ENCODE results near the gene PARL. TPM values are rescaled to one million over a fixed set of nuclear protein-coding genes. Genes with fewer than 3 reads are reported as not detected.
"Not testable (repeated sequence)": the region's sequence is repeated elsewhere in the genome, so short reads cannot be mapped to it uniquely, and the experiment has no call there.

Gene PARL
- total RNA-seq, 1 experiment from 2014 or later, result 82.3 TPM

- CTCF ChIA-PET; in situ Hi-C loops (cut with HindIII; ENCODE audit: low pct_unique_long_range_greater_than_20kb, low sequenced_read_pairs); H3K27ac ChIP-seq (ENCODE audit: low read length); H3K9me3 ChIP-seq (ENCODE audit: control insufficient read depth, insufficient read depth, low read depth, low read length); ATAC-seq; POLR2A ChIA-PET; DNase-seq (ENCODE audit: low read depth, low spot score); intact Hi-C loops (cut with micrococcal nuclease; ENCODE audit: unreplicated experiment); H3K4me3 ChIP-seq (ENCODE audit: low read depth in 2 of 2, low read length in 2 of 2); BruUV-seq (replicated peaks); H3K4me1 ChIP-seq (ENCODE audit: control insufficient read depth, insufficient read depth, low read length); H3K36me3 ChIP-seq (ENCODE audit: control insufficient read depth, insufficient read depth, low read length); H3K27me3 ChIP-seq (ENCODE audit: control insufficient read depth, insufficient read depth, low read length): not testable (repeated sequence)
These were observed 7.5 kb downstream of the PARL start for GRCh38 chr3:183877227-183877626.

- H3K27ac ChIP-seq (ENCODE audit: low read length), result no peak overlapping the region
- in situ Hi-C loops (cut with HindIII; ENCODE audit: low pct_unique_long_range_greater_than_20kb, low sequenced_read_pairs) (no loop called here), intact Hi-C loops (cut with micrococcal nuclease; ENCODE audit: unreplicated experiment) (no loop called here)
- no peaks in the 10 kb centered on the region for H3K36me3 ChIP-seq (ENCODE audit: control insufficient read depth, insufficient read depth, low read length)
- no peak for DNase-seq (ENCODE audit: low read depth, low spot score)
- TF ChIP-seq REST (IDR thresholded peaks at IDR 0.05; ENCODE audit: insufficient read depth in 1 of 2, low read depth in 2 of 2, low read length in 1 of 2), result no peak
- TF ChIP-seq TCF7L2 (IDR thresholded peaks at IDR 0.05; ENCODE audit: low read depth, low read length), result no peak
- no peak for TF ChIP-seq SIN3A (IDR thresholded peaks at IDR 0.05; ENCODE audit: borderline replicate concordance, insufficient read depth, low read depth, low read length)
- TF ChIP-seq POLR2AphosphoS5 (IDR thresholded peaks at IDR 0.05; ENCODE audit: low read depth, low read length), result no peak
- no peak overlapping the region for H3K4me3 ChIP-seq (ENCODE audit: low read depth in 2 of 2, low read length in 2 of 2)
- no peaks in the 10 kb centered on the region for H3K27me3 ChIP-seq (ENCODE audit: control insufficient read depth, insufficient read depth, low read length)
- BruUV-seq (replicated peaks), result no TSS peak
- CTCF ChIA-PET, result no interaction called here
- ATAC-seq, result no peak
- no peaks in the 10 kb centered on the region for H3K9me3 ChIP-seq (ENCODE audit: control insufficient read depth, insufficient read depth, low read depth, low read length)
- POLR2A ChIA-PET, result no interaction called here
- no peaks in the 10 kb centered on the region; the same call in 1 of the 2 replicates for H3K4me1 ChIP-seq (ENCODE audit: control insufficient read depth, insufficient read depth, low read length)
These were observed 9.3 kb downstream of the PARL start for GRCh38 chr3:183875411-183875810.

GRCh38 chr3:183873914-183874313, 10.8 kb downstream of the PARL start:
- Histone ChIP-seq H3K36me3 (ENCODE audit: control insufficient read depth, insufficient read depth, low read length) (no peaks in the 10 kb centered on the region), H3K9me3 (ENCODE audit: control insufficient read depth, insufficient read depth, low read depth, low read length) (no peaks in the 10 kb centered on the region), H3K4me1 (ENCODE audit: control insufficient read depth, insufficient read depth, low read length) (no peaks in the 10 kb centered on the region; the same call in 1 of the 2 replicates), H3K4me3 (ENCODE audit: low read depth in 2 of 2, low read length in 2 of 2) (no peak overlapping the region), H3K27ac (ENCODE audit: low read length) (no peak overlapping the region), H3K27me3 (ENCODE audit: control insufficient read depth, insufficient read depth, low read length) (no peaks in the 10 kb centered on the region)
- ATAC-seq (no peak), DNase-seq (ENCODE audit: low read depth, low spot score) (no peak)
- intact Hi-C loops (cut with micrococcal nuclease; ENCODE audit: unreplicated experiment), result no loop called here
- in situ Hi-C loops (cut with HindIII; ENCODE audit: low pct_unique_long_range_greater_than_20kb, low sequenced_read_pairs), result no loop called here
- ChIA-PET POLR2A (interaction anchor here (0.6 kb wide), 1 partner anchor 116 kb away, joined by 3 read pairs; no protein-coding TSS in a partner anchor), CTCF (interaction anchor here (0.7 kb wide), 1 partner anchor 419 kb away, joined by 4 read pairs; no protein-coding TSS in a partner anchor)
- no TSS peak for BruUV-seq (replicated peaks)
- no peak for TF ChIP-seq CTCF (IDR thresholded peaks at IDR 0.05)

Data from Panc1 (cell line).